Pulmonary artery endothelial cell (primary cell): Measurements from ENCODE around the gene ANXA3. TPM values are rescaled to one million over a fixed set of nuclear protein-coding genes. Genes with fewer than 3 reads are reported as not detected.

Source experiments
- DNase-seq: peaks from one replicate; pipeline ENCODE4 v3.0.0-alpha.2; 2011; ENCODE audit warnings: low read depth, low spot score
- total RNA-seq: library from RNA; depleted of rRNA; stranded (reverse); fragments of >200 nt; gene quantifications from 2 replicates; pipeline ENCODE4 v1.2.3, GENCODE V29; 2014

ANXA3 gene
- total RNA-seq, 1 donor from 2014 or later: 226 TPM

- no peak for DNase-seq
These were observed 59.6 kb downstream of the ANXA3 start for GRCh38 chr4:78611215-78611558.

DNA sequence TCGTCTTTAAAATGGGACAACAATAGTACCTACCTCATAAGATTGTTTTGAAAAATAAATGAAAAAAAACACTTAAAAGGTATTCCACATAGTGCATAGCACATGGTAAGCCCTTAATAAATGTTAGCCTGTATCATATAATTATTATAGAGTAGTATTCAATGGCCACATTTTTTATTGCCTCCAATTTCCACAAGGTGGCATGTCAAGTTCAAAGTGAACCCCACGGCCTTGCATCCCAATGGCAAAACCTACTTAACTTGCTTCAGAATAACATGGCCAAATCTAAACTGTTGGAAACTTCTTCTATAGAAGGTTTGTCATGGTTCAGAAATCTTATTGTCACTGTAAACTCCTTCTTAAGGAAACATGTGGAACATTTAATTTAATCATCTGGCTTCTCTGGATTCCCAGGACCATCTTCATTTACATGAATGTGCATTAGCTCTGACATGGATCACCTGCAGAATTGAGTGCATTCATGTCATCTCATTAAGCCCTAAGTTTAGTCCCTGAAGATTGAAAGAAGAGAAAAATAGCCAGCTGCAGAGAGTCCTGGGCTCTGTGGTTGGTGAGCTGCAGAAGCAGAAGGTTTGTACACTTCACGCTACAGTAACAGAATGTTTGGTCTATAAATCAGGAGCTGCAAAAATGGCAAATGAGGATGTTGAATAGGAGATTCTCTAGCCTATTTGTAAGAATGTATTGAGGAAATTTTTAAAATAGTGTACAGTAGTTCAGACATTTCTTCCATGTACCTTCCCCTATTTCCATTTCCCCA lies 61.0 kb downstream of the ANXA3 start:
- DNase-seq: peak; percentile 20

GRCh38 chr4:78613522-78614321 lies 62.2 kb downstream of the ANXA3 start:
- DNase-seq: no peak

DNA sequence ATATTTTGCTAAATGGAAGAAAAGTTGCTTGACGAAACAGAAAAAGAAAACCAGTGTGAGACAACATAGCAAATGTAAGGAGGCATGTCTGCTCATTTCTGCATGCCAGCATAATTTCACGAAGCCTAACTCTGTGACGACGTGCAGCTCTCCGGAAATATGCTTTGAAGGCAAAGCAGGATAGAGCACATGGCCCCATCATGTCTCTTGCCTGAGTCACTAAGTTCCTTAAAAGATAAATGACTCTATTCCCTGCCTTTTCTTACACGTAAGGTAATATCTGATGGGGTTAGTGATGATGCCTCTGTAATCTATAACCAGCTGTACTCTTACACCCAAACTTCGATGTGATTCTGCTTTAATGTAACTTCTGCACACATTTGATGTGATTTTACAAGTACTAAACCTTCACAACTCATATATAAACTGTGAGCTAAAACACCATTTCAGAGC lies 64.5 kb downstream of the ANXA3 start:
- no peak for DNase-seq

GRCh38 chr4:78618436-78618835 lies 66.9 kb downstream of the ANXA3 start:
- no peak for DNase-seq

DNA sequence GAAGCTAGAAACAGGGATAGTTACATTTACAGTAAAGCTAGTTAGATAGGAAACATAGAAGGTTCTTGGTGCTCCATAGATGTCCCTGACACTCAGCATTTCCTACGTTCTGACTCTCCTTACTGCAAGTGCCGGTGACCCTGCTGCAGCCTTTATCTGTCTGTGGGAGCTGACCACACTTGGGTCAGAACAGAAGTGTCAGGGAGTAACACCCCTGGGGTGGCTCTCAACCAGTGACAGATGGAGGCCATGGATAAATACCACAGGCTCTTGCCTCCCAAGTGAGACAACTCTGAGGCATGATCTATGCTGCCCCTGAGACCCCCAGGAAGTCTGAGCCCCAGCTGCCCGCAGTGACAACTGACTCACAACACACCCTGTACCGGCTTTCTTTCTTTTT lies 69.8 kb downstream of the ANXA3 start:
- DNase-seq: no peak

DNA sequence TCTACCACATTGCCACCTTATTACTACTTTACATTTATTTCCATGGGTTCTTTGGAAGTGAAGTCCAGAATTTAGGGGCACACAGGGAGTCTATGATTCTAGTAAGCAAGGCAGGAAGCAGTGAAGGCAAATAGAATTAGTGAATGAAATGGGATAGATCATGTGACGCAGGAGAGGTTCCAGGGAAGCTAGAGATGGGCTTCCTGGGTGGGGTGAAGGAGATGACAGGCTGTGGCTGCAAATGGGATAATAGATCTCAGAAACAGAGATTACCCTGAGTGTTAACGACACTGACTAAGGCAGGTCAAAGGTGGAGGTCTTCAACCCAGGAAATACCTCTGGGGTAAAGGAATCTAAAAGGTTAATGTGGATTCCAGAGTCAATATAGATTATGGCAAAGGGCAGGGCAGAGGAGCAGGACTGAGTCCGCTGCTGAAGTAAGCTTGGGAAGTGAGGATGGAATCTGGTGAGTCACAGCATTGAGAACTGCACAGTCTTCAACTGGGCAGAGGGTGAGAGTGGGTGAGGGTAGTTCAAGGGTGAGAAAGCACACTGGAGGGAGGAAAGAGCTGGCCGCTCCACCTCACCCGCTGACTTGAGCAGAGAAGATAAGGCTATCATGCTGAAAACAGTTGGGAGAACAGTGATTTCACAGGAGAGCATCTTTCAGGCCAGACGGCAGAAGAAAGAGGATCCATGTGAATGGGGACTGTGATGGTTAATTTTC lies 70.8 kb downstream of the ANXA3 start:
- peak; percentile 47 for DNase-seq

DNA sequence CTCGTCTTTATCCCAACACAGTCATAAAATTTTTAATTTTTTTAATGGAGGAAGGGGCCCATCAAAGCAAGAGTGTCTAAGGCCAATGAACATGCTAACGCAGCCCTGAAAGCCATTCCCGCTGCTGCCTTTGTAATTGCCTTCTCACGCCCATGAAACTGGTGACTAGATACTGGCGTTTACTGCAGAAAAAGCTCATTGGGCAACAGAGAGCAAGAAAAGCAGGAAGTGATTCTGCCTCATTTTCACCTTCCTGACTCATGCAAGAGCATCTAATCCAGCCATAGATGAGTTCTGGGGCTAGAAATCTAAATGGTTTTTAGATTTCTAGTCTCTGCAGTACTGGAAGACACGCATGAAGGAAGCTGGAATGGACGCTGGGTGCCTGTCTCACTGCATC lies 72.5 kb downstream of the ANXA3 start:
- no peak for DNase-seq

DNA sequence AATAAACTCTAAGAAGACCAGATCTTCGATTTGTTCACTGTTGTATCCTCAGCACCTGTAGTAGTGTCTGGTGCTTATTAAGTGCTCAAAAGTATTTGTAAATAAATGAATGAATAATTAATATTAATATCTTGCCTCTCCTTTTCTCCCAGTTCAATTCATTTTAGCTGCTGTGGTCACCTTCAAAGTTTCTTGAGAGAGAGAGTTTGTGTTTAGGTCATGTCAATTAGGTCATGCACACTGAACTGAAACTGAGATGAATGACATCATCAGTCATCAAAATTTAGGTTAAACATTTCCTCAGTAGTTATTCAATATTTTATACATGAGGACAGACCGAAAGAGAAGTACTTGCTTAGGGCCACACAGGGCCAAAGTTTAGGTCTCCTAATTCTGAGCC lies 73.5 kb downstream of the ANXA3 start:
- no peak for DNase-seq

- DNase-seq: no peak
These were observed 75.7 kb downstream of the ANXA3 start for GRCh38 chr4:78627046-78627965.

GRCh38 chr4:78627966-78628678 lies 76.6 kb downstream of the ANXA3 start:
- no peak for DNase-seq

DNA sequence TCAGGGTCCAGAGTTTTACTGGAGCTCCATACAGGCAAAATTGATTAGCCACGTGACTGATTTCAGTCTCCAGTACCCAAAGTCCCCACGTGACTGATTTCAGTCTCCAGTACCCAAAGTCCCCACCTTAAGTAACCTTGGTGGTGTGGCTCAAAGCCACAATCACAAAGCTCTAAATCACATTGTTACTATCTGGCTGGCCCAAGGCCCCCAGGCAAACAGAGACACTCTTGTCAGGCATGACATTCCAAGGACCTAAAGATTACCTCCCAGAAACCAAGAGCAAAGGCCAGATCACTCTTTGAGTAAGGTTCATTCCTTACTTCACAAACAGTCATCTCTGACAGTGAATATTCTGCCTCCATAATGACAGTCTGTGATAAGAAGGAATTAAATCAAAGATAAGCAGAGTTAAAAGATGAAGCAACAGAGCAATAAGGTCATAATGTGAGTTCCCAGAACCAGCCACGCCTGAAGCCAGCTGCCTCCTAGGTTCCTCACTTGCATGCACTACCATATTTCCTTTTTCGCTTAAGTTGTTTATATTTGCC lies 78.5 kb downstream of the ANXA3 start:
- no peak for DNase-seq

- DNase-seq: no peak
These were observed 79.0 kb downstream of the ANXA3 start for GRCh38 chr4:78630615-78631014.

DNA sequence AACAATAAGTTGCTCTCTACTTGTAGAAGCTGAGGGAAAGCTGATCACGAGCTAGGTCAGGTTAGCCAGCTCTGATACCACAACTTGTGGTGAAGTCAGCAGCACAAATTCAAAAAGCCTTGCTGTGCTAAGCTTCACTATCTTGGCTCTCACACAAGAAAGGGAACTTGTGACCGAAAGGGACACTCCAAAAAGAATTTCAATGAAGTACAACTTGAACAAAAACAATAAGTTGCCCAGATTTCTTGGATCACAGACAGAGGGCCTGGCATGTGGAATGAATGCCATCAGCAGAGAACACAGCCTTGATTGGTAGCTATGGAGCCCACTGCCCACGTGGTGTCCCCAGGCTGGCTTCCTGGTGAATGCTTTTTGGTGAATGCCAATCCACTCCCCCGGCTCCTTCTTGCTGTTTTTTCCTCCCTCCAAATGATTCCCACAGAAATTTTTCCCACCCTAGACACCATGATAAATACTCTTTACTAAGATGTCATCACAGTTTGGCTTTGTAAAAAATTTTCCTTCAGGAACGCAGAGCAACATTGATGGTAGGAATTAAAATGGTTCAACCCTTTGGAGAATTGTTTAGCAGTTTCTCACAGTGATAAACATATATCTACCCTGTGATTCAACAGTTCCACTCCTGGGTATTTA lies 82.6 kb downstream of the ANXA3 start:
- DNase-seq: no peak

GRCh38 chr4:78638337-78639172 lies 87.0 kb downstream of the ANXA3 start:
- DNase-seq: no peak

- DNase-seq: no peak
These were observed 89.1 kb downstream of the ANXA3 start for GRCh38 chr4:78640714-78641113.

GRCh38 chr4:78642934-78643333 lies 91.4 kb downstream of the ANXA3 start:
- DNase-seq: no peak

- no peak for DNase-seq
These were observed 92.6 kb downstream of the ANXA3 start for GRCh38 chr4:78644063-78644691.
